ENCODE measurements around the gene PADI1. TPM values are rescaled to one million over a fixed set of nuclear protein-coding genes. Genes with fewer than 3 reads are reported as not detected.

The PADI1 gene
- total and polyA plus RNA-seq, 2 of the 8 experiments (the other 6 are each of a cell fraction or from before 2014, with no cell fraction given): 0.20 to 0.30 TPM

DNA sequence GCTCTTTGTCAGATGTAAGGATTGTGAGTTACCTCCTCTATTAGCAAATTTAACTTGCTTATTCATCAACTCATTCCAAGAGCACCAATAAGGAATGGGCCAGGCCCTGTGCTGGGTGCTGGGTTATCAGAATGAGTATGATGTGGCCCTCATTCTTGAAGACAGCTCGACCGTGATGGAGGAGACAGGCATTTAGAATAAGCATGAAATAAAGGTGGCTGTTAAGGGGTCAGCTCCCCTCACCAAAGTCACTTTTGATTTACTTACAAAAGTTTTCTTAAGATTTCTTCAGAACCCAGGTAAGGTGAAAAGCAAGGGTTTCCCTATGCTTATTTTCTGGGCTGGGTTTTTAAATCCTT, 15.3 kb upstream of the PADI1 start (continued):
- TF ChIP-seq, protein P1, sequence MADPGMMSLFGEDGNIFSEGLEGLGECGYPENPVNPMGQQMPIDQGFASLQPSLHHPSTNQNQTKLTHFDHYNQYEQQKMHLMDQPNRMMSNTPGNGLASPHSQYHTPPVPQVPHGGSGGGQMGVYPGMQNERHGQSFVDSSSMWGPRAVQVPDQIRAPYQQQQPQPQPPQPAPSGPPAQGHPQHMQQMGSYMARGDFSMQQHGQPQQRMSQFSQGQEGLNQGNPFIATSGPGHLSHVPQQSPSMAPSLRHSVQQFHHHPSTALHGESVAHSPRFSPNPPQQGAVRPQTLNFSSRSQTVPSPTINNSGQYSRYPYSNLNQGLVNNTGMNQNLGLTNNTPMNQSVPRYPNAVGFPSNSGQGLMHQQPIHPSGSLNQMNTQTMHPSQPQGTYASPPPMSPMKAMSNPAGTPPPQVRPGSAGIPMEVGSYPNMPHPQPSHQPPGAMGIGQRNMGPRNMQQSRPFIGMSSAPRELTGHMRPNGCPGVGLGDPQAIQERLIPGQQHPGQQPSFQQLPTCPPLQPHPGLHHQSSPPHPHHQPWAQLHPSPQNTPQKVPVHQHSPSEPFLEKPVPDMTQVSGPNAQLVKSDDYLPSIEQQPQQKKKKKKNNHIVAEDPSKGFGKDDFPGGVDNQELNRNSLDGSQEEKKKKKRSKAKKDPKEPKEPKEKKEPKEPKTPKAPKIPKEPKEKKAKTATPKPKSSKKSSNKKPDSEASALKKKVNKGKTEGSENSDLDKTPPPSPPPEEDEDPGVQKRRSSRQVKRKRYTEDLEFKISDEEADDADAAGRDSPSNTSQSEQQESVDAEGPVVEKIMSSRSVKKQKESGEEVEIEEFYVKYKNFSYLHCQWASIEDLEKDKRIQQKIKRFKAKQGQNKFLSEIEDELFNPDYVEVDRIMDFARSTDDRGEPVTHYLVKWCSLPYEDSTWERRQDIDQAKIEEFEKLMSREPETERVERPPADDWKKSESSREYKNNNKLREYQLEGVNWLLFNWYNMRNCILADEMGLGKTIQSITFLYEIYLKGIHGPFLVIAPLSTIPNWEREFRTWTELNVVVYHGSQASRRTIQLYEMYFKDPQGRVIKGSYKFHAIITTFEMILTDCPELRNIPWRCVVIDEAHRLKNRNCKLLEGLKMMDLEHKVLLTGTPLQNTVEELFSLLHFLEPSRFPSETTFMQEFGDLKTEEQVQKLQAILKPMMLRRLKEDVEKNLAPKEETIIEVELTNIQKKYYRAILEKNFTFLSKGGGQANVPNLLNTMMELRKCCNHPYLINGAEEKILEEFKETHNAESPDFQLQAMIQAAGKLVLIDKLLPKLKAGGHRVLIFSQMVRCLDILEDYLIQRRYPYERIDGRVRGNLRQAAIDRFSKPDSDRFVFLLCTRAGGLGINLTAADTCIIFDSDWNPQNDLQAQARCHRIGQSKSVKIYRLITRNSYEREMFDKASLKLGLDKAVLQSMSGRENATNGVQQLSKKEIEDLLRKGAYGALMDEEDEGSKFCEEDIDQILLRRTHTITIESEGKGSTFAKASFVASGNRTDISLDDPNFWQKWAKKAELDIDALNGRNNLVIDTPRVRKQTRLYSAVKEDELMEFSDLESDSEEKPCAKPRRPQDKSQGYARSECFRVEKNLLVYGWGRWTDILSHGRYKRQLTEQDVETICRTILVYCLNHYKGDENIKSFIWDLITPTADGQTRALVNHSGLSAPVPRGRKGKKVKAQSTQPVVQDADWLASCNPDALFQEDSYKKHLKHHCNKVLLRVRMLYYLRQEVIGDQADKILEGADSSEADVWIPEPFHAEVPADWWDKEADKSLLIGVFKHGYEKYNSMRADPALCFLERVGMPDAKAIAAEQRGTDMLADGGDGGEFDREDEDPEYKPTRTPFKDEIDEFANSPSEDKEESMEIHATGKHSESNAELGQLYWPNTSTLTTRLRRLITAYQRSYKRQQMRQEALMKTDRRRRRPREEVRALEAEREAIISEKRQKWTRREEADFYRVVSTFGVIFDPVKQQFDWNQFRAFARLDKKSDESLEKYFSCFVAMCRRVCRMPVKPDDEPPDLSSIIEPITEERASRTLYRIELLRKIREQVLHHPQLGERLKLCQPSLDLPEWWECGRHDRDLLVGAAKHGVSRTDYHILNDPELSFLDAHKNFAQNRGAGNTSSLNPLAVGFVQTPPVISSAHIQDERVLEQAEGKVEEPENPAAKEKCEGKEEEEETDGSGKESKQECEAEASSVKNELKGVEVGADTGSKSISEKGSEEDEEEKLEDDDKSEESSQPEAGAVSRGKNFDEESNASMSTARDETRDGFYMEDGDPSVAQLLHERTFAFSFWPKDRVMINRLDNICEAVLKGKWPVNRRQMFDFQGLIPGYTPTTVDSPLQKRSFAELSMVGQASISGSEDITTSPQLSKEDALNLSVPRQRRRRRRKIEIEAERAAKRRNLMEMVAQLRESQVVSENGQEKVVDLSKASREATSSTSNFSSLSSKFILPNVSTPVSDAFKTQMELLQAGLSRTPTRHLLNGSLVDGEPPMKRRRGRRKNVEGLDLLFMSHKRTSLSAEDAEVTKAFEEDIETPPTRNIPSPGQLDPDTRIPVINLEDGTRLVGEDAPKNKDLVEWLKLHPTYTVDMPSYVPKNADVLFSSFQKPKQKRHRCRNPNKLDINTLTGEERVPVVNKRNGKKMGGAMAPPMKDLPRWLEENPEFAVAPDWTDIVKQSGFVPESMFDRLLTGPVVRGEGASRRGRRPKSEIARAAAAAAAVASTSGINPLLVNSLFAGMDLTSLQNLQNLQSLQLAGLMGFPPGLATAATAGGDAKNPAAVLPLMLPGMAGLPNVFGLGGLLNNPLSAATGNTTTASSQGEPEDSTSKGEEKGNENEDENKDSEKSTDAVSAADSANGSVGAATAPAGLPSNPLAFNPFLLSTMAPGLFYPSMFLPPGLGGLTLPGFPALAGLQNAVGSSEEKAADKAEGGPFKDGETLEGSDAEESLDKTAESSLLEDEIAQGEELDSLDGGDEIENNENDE (IDR thresholded peaks at IDR 0.05; ENCODE audit: insufficient replicate concordance, low read length): no peak
